Middle frontal gyrus (tissue), 1 donor: ENCODE data around the gene KNCN.

Experiments used
- DNase-seq: peaks from one replicate; pipeline ENCODE4 v3.0.0-alpha.2; 2015; ENCODE audit warnings: low spot score; ENCODE audit errors: extremely low spot score

Gene KNCN

GRCh38 chr1:46544561-46545240, 6.7 kb downstream of the KNCN start:
- DNase-seq: no peak

- no peak for DNase-seq
Observed at GRCh38 chr1:46543761-46544560, 7.5 kb downstream of the KNCN start.

GRCh38 chr1:46543382-46543760, 8.1 kb downstream of the KNCN start:
- no peak for DNase-seq

DNA sequence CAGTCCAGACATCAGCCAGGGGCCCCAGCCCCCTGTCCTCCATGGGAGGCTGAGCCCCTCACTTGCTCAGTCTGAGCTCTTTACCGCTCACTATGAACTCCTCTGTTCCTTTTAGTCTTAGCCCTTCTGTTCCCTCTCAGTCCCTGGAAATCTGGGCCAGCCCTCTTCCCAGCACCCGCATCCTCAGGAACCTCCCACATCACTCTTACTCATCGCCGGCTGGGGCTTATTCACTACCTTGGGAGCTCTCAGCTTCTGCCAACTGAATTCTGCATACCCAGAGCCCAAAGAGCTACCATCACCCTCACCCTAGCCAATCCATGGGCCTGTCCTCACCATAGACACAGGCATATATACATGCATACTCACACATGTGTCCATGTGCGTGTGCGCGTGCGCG, 11.5 kb downstream of the KNCN start:
- no peak for DNase-seq

DNA sequence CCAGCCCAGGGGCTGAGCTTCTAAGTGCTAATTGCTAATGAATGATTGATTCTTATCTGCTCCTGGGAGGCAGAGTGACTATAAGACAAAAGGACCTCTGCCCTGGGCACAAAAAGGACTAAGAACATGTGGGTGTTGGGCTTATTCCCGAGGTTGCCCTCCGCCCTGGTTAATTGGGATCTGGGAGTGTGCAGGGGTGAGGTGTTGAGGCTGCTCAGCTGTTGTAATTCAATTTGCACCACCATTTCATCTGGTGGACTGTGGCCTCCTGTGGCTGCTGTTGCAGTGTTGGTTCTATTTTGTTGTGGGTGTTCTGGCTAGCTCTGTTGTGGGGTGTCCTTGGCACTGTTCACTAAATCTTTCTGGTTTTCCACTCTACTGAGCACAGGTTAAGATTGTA, 13.3 kb downstream of the KNCN start:
- no peak for DNase-seq

- no peak for DNase-seq
Observed at GRCh38 chr1:46537651-46538050, 13.8 kb downstream of the KNCN start.

GRCh38 chr1:46536527-46536926, 14.9 kb downstream of the KNCN start:
- DNase-seq: no peak

GRCh38 chr1:46535063-46535462, 16.4 kb downstream of the KNCN start:
- DNase-seq: no peak

DNA sequence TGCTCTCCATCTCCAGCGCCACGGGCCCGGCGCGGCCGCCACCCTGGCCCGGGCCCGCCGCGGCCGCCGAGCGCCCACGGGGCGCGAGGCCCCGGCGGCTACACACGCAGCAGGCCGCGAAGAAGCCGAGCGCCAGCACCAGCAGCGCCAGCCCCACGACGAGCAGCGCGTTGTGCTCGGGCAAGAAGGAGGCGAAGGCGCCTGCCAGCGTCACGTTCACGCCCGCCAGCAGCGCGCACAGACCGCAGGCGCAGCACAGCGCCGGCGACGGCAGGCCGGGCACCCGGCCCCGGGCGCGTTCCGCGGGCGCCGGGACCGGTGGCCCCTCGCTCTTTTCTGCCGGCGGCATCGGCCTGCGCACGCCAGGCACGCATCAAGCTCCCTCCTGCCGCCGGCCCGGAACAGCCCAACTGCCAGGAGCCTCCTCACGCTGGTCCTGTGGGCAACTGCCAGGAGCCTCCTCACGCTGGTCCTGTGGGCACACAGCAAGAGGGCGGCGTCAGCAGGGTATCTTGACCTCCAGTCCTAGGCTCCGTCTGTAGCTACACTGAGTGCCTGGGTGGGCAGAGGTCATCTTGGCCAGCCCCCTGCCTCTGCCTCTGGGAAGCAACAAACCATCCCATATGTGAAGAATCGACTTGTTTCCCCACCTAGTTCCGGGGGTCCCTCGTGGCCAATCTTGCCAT, 18.1 kb downstream of the KNCN start:
- no peak for DNase-seq

DNA sequence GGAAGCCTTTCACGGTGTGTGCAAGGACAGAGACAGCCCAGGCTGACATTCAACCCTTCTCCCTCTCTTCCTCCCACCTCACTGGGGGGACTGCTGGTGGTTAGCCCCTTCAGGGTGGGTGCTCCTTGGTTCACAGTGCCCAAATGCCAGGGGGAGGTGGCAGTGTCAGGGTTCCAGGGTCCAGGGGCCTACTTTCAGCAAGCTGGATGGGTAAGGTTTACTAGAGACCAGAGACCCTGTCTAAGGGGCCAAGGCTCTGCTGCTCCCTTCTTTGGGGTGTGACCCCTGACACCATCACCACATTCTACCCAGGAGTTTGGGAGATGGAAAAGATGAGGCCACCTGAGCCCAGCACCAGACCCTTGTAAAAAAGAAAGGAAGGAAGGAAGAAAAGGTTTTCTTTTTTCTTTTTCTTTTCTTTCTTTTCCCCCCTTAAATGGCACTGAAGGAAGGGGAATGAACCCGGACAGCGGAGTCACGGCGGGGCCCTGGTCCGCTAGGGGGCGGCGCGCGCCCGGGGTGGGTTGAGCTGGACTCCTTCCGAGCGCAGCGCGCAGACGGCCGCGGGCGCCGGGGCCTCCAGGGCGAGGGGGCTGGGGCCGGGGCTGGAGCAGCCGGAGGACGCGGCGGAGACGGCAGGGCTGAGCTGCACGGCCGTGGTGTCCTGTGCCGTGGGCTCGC, 18.8 kb downstream of the KNCN start:
- DNase-seq: no peak

DNA sequence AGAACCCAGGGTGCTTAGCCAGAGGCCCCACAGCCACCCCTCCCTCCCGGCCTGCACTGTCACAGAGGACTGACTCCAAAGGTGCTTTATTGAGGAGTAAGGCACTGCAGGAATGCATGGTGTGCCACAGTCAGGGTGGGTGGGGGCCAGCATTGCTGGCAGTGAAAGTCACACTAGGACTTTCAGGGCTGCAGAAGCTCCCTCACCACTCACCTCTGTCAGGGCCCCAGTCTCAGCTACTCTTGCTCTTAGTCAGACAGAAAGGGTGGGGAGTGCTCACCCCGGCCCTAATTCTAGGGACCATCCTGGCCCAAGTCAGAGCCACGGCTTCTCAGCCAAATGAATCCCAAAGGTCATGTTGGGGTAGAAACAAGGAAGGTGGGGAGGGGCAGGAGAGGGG, 19.4 kb downstream of the KNCN start:
- no peak for DNase-seq

- DNase-seq: no peak
Observed at GRCh38 chr1:46530791-46531409, 20.5 kb downstream of the KNCN start.

- DNase-seq: no peak
Observed at GRCh38 chr1:46530311-46530710, 21.1 kb downstream of the KNCN start.

- no peak for DNase-seq
Observed at GRCh38 chr1:46529031-46529630, 22.3 kb downstream of the KNCN start.

DNA sequence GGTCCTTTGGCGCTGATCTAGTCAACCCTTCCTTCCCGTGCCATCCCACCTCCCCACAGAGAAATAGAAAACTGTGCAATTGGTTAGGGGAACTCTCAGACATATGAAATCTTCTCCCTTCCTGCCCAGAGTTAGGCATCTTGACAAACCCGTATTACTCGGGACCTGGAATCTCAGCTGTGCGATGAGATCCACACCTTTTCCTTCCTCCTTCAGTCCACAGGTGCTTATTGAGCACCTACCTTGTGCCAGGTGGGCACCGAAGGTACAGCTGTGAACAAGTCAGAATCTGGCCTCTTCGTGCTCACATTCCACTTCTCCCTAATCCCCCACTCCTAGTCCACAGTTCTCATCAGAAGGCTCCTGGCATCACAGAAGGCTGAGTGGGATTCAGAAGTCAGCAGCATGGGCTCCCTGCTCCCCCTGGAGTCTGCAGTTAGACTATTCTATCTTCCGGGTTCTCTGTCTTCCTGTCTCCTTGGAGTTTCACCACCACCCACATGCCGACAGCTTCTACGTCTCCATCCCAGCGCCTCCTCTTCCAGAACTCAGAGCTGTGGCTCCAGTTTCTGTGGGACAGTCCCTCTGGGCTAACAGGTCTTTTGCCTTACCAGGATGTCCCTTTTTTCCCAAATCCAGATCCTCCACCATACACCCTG, 23.0 kb downstream of the KNCN start:
- DNase-seq: no peak

DNA sequence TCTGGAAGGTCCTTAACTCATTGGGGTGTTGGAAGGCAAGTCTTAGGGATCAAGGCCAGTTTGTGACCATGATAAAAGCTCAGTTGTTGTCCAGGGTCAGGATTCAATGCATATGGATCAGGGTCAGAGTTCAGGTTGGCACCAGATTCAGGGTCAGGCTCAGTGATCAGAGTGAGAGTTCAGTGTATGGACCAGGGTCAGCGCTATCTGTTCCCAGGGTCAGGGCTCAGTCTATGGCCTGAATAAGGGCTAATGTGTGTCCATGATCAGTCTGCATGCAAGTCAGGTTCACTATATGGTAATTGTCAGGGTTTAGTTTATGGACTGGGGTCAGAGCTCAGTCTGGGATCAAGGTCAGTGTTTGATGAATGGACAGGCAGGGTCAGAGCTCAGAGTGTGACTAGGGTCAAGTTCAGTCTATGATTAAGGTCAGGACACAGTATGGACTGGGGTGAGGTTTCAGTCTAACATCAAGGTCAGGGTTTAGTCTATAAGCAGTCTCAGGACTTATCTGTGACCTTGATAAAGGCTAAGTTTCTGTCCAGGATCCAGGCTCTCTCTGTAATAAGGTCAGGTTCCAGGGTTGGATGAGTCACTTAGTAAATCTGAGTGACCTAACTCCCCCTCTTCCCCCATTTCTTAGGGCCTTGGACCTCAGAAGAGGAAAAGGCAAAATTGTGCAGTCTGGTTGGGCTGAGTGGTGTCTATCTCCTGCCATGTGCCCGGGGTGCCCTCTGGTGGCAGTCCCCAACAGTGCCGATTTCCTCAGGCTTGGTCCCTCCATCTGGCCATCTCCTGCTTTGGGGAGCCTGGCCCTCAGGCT, 23.8 kb downstream of the KNCN start:
- peak; percentile 70 for DNase-seq

GRCh38 chr1:46526691-46527291, 24.7 kb downstream of the KNCN start:
- DNase-seq: no peak

GRCh38 chr1:46526013-46526690, 25.3 kb downstream of the KNCN start:
- no peak for DNase-seq
